Caco-2 (cell line): ENCODE measurements around the gene ABRACL. TPM values are rescaled to one million over a fixed set of nuclear protein-coding genes. Genes with fewer than 3 reads are reported as not detected.

ENCODE experiments used
- BruUV-seq: library from RNA; stranded (reverse); fragments of 400-500 nt; replicated peaks from 2 replicates; lab custom pipeline; 2021; lab: Mats Ljungman, UMichigan
- CTCF ChIA-PET: fragments of 300-600 bp; sonication (Branson Sonifier 250); formaldehyde crosslinking; loops from one replicate; lab custom pipeline; 2022; ENCODE audit warnings: antibody characterized with exemption; lab: Charles Lee
- POLR2A ChIA-PET: fragments of 300-600 bp; sonication (Branson Sonifier 250); formaldehyde crosslinking; loops from one replicate; lab custom pipeline; 2022; ENCODE audit warnings: antibody characterized with exemption; lab: Charles Lee
- DNase-seq, 2 experiments: peaks; one replicate each; pipeline versions ENCODE4 v3.0.0 to v3.0.0-alpha.2; 2020 to 2022
- H3K27me3 ChIP-seq: replicated peaks from 2 replicates; pipeline ENCODE4 v1.6.0; 2011; ENCODE audit warnings: low read length; ENCODE audit not compliant: control insufficient read depth, insufficient read depth
- H3K36me3 ChIP-seq: 2 replicates; pipeline ENCODE4 v1.5.1; 2011; ENCODE audit warnings: low read length; ENCODE audit not compliant: control insufficient read depth, insufficient read depth
- H3K4me1 ChIP-seq: fragments of 250-450 bp; sonication (Bioruptor Pico); 2 replicates; pipeline ENCODE4 v1.5.1; 2020; ENCODE audit warnings: mild to moderate bottlenecking
- H3K4me3 ChIP-seq: 2 replicates; pipeline ENCODE4 v1.5.1; 2011; ENCODE audit warnings: low read depth, mild to moderate bottlenecking, control low read depth, low read length
- H3K9me3 ChIP-seq: fragments of 250-450 bp; sonication (Bioruptor Pico); 2 replicates; pipeline ENCODE4 v1.5.1; 2020; ENCODE audit warnings: mild to moderate bottlenecking, moderate library complexity
- H3K27ac Mint-ChIP-seq: one replicate; pipeline ENCODE4 v1.8.0; 2022; ENCODE audit warnings: mixed read lengths; ENCODE audit not compliant: unreplicated experiment
- H3K27me3 Mint-ChIP-seq: one replicate; pipeline ENCODE4 v1.8.0; 2022; ENCODE audit warnings: mixed read lengths; ENCODE audit not compliant: insufficient read depth, unreplicated experiment
- H3K36me3 Mint-ChIP-seq: one replicate; pipeline ENCODE4 v1.8.0; 2022; ENCODE audit warnings: mild to moderate bottlenecking, mixed read lengths; ENCODE audit not compliant: insufficient read depth, unreplicated experiment
- H3K4me1 Mint-ChIP-seq: one replicate; pipeline ENCODE4 v1.8.0; 2022; ENCODE audit warnings: low read depth, mixed read lengths; ENCODE audit not compliant: unreplicated experiment
- H3K4me3 Mint-ChIP-seq: one replicate; pipeline ENCODE4 v1.8.0; 2022; ENCODE audit warnings: mild to moderate bottlenecking, moderate library complexity, mixed read lengths; ENCODE audit not compliant: unreplicated experiment
- H3K9me3 Mint-ChIP-seq: one replicate; pipeline ENCODE4 v1.8.0; 2022; ENCODE audit warnings: mixed read lengths; ENCODE audit not compliant: unreplicated experiment
- CTCF ChIP-seq, 2 experiments: fragments of 200-600 bp in 1 of 2; IDR thresholded peaks; 1 replicate in 1 of 2; 2 replicates in 1 of 2; pipeline versions ENCODE4 v1.5.1 to v1.8.0; 2011 to 2022; ENCODE audit warnings: antibody characterized with exemption in 1 of 2, control low read depth in 1 of 2, inconsistent platforms in 1 of 2, low read depth in 1 of 2, low read length in 1 of 2, mild to moderate bottlenecking in 1 of 2, moderate library complexity in 1 of 2; ENCODE audit not compliant: insufficient read depth in 1 of 2, severe bottlenecking in 1 of 2, unreplicated experiment in 1 of 2
- intact Hi-C: fragments of 100-400 bp; cut with micrococcal nuclease; formaldehyde crosslinking; loops from one replicate; pipeline ENCODE4 v1.10.0; 2022; ENCODE audit not compliant: unreplicated experiment
- total RNA-seq: library from RNA; stranded (reverse); gene quantifications from 2 replicates; pipeline ENCODE4 v1.2.3, GENCODE V29; 2022

ABRACL gene
- total RNA-seq, 1 experiment from 2014 or later = 90.3 TPM

GRCh38 chr6:139068846-139069245 lies 40.3 kb downstream of the ABRACL start:
- no TSS peak for BruUV-seq
- DNase-seq = no peak
- Mint-ChIP-seq H3K36me3 (no peaks in the 10 kb centered on the region), H3K4me1 (peaks cover 7% of the 10 kb centered on the region), H3K9me3 (no peaks in the 10 kb centered on the region), H3K27ac (no peak overlapping the region), H3K27me3 (no peaks in the 10 kb centered on the region), H3K4me3 (no peak overlapping the region)
- POLR2A ChIA-PET = no interaction called here
- H3K36me3 ChIP-seq = no peaks in the 10 kb centered on the region
- no peak overlapping the region for H3K4me3 ChIP-seq
- no peaks in the 10 kb centered on the region for H3K4me1 ChIP-seq
- peaks cover 3% of the 10 kb centered on the region; the same call in 1 of the 2 replicates for H3K9me3 ChIP-seq
- TF ChIP-seq CTCF (IDR thresholded peaks at IDR 0.05; ENCODE audit: insufficient read depth in 1 of 2, low read depth in 1 of 2, low read length in 1 of 2, severe bottlenecking in 1 of 2, unreplicated experiment in 1 of 2) = no peak
- CTCF ChIA-PET = no interaction called here
- intact Hi-C loops = no loop called here
- no peaks in the 10 kb centered on the region for H3K27me3 ChIP-seq

- no peak for DNase-seq
- Histone ChIP-seq H3K36me3 (no peaks in the 10 kb centered on the region), H3K27me3 (no peaks in the 10 kb centered on the region), H3K9me3 (peaks cover 3% of the 10 kb centered on the region; the same call in 1 of the 2 replicates), H3K4me3 (no peak overlapping the region), H3K4me1 (no peaks in the 10 kb centered on the region)
- no peak for TF ChIP-seq CTCF (IDR thresholded peaks at IDR 0.05; ENCODE audit: insufficient read depth in 1 of 2, low read depth in 1 of 2, low read length in 1 of 2, severe bottlenecking in 1 of 2, unreplicated experiment in 1 of 2)
- H3K4me1 Mint-ChIP-seq = no peaks in the 10 kb centered on the region
- intact Hi-C loops = no loop called here
- CTCF ChIA-PET = no interaction called here
- no peaks in the 10 kb centered on the region for H3K27me3 Mint-ChIP-seq
- no TSS peak for BruUV-seq
- H3K4me3 Mint-ChIP-seq = no peak overlapping the region
- POLR2A ChIA-PET = no interaction called here
- no peaks in the 10 kb centered on the region for H3K9me3 Mint-ChIP-seq
- H3K36me3 Mint-ChIP-seq = no peaks in the 10 kb centered on the region
- no peak overlapping the region for H3K27ac Mint-ChIP-seq
These were observed 44.6 kb downstream of the ABRACL start for GRCh38 chr6:139073118-139073517.

GRCh38 chr6:139079018-139079417 lies 50.5 kb downstream of the ABRACL start:
- intact Hi-C loops = no loop called here
- no peak for DNase-seq
- H3K4me1 ChIP-seq = peaks cover 23% of the 10 kb centered on the region
- Mint-ChIP-seq H3K4me1 (peaks cover 16% of the 10 kb centered on the region), H3K27ac (no peak overlapping the region), H3K9me3 (no peaks in the 10 kb centered on the region), H3K27me3 (no peaks in the 10 kb centered on the region), H3K36me3 (no peaks in the 10 kb centered on the region), H3K4me3 (no peak overlapping the region)
- no peak overlapping the region for H3K4me3 ChIP-seq
- no peaks in the 10 kb centered on the region for H3K27me3 ChIP-seq
- no peaks in the 10 kb centered on the region for H3K9me3 ChIP-seq
- CTCF ChIA-PET = no interaction called here
- no TSS peak for BruUV-seq
- TF ChIP-seq CTCF (IDR thresholded peaks at IDR 0.05; ENCODE audit: insufficient read depth in 1 of 2, low read depth in 1 of 2, low read length in 1 of 2, severe bottlenecking in 1 of 2, unreplicated experiment in 1 of 2) = no peak
- POLR2A ChIA-PET = no interaction called here
- H3K36me3 ChIP-seq = no peaks in the 10 kb centered on the region
